Prostate gland (tissue), 2 donors: Measurements from ENCODE around the gene ERC2. TPM values are rescaled to one million over a fixed set of nuclear protein-coding genes. Genes with fewer than 3 reads are reported as not detected.

Source experiments
- DNase-seq: peaks from one replicate; pipeline ENCODE4 v3.0.0-alpha.2; 2019; ENCODE audit warnings: low spot score
- H3K27ac ChIP-seq, 2 donors: fragments of 200-600 bp; sonication (generic); 2 replicates each; pipeline ENCODE4 v1.5.1; 2017 to 2019
- H3K27me3 ChIP-seq: fragments of 200-600 bp; sonication (generic); replicated peaks from 2 replicates; pipeline ENCODE4 v1.5.1; 2019; ENCODE audit not compliant: insufficient read depth
- H3K36me3 ChIP-seq, 2 donors: fragments of 200-600 bp; sonication (generic); 1 replicate in 1 of 2; 2 replicates in 1 of 2; pipeline versions ENCODE4 v1.5.1 to v1.8.1; 2017 to 2019
- H3K4me1 ChIP-seq: fragments of 200-600 bp; sonication (generic); replicated peaks from 2 replicates; pipeline ENCODE4 v1.5.1; 2019
- H3K4me3 ChIP-seq, 2 donors: fragments of 200-600 bp; sonication (generic); 2 replicates each; pipeline ENCODE4 v1.5.1; 2017 to 2019
- H3K9me3 ChIP-seq: fragments of 200-600 bp; sonication (generic); 2 replicates; pipeline ENCODE4 v1.5.1; 2017
- POLR2A ChIP-seq: fragments of 450-650 bp; IDR thresholded peaks from one replicate; pipeline ENCODE4 v1.6.1; 2016; ENCODE audit warnings: antibody characterized with exemption, mild to moderate bottlenecking
- POLR2AphosphoS5 ChIP-seq: sonication (generic); formaldehyde crosslinking; IDR thresholded peaks from one replicate; pipeline ENCODE4 v1.6.1; 2017; ENCODE audit warnings: antibody characterized with exemption
- WGBS: methylation state at CpG from one replicate; pipeline ENCODE4 v1.1.5; 2018; 5-methylcytosine and 5-hydroxymethylcytosine counted together
- intact Hi-C: fragments of 100-400 bp; cut with DNase I; formaldehyde crosslinking; loops from one replicate; pipeline ENCODE4 v1.14.2; 2022
- total RNA-seq, 2 donors: library from RNA; depleted of rRNA; stranded (reverse); fragments of >200 nt; gene quantifications; one replicate each; pipeline ENCODE4 v1.1.0, GENCODE V29; 2016
- TF ChIP-seq, protein P1 (sequence below), 4 experiments: fragments of 200-600 bp in 2 of 4; fragments of 450-650 bp in 2 of 4; sonication (generic) in 2 of 4; IDR thresholded peaks; 1 replicate in 3 of 4; 2 replicates in 1 of 4; pipeline ENCODE4 v1.5.1; 2016 to 2019; ENCODE audit warnings: antibody characterized with exemption in 4 of 4, mild to moderate bottlenecking in 2 of 4, moderate library complexity in 2 of 4

Gene ERC2
- total RNA-seq, 2 donors from 2014 or later: 1.0 to 2.7 TPM

DNA sequence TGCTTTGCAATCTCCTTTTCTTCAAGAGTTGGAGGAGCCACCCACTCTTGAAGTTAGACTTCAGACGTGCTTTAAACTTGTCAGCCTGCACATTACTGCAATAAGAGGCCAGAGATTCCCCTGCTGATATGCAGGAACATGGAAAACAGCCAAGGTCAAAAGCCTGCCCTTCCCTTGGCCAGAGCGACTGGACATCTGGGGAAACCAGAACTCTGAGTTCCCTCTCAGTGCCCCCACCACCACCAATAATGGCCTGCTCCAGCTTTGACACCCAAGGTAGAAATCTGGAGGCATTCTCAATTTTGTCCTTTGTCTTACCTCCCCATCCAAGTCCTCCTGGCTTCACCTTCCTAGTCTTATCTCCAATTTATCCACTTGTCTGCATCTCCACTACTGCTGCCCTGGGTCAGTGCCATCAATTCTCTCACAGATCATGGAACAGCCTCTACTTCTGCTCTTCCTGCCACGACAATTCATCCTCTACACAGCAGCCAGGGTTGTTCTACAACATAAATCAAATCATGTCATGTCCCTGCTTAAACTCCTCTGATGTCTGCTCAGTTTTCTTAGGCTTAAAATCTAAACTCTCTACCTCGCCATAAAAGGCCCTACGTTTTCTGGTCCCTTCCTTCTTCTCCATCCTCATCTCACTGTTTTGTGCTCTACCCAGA, 789.6 kb downstream of the ERC2 start:
- WGBS: 57% methylated on average over 5 of the region's 5 CpGs
- TF ChIP-seq POLR2AphosphoS5 (no peak), POLR2A (no peak)
- TF ChIP-seq, protein P1, sequence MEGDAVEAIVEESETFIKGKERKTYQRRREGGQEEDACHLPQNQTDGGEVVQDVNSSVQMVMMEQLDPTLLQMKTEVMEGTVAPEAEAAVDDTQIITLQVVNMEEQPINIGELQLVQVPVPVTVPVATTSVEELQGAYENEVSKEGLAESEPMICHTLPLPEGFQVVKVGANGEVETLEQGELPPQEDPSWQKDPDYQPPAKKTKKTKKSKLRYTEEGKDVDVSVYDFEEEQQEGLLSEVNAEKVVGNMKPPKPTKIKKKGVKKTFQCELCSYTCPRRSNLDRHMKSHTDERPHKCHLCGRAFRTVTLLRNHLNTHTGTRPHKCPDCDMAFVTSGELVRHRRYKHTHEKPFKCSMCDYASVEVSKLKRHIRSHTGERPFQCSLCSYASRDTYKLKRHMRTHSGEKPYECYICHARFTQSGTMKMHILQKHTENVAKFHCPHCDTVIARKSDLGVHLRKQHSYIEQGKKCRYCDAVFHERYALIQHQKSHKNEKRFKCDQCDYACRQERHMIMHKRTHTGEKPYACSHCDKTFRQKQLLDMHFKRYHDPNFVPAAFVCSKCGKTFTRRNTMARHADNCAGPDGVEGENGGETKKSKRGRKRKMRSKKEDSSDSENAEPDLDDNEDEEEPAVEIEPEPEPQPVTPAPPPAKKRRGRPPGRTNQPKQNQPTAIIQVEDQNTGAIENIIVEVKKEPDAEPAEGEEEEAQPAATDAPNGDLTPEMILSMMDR (IDR thresholded peaks at IDR 0.05): no peak

DNA sequence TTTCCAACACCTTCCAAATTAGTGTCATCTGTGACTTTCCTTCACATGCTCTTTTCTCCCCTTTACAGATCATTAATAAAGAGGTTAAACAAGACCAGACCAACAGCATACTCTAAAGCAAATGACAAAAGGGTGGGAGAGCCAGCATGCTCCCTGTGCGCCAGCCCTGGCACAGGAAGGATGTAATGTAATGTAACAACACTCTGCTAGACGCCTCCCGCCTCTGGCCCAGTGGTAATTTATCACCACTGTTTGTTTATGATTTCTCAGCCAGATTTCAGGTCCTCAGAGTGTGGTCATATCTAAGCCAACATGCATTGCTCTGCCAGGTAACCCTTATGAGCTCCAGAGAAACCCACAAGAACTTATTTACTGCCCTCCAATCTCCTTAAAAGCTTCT, 791.6 kb downstream of the ERC2 start:
- Histone ChIP-seq H3K9me3 (no peaks in the 10 kb centered on the region), H3K36me3 (no peaks in the 10 kb centered on the region), H3K4me1 (no peaks in the 10 kb centered on the region), H3K27ac (no peak overlapping the region), H3K4me3 (no peak overlapping the region), H3K27me3 (no peaks in the 10 kb centered on the region)
- 59% methylated on average over 3 of the region's 3 CpGs for WGBS
- no peak for DNase-seq
- TF ChIP-seq, protein P1 (IDR thresholded peaks at IDR 0.05): no peak
- intact Hi-C loops: no loop called here

More for the DNA sequence above, 789.6 kb downstream of the ERC2 start:
- Histone ChIP-seq H3K9me3 (no peaks in the 10 kb centered on the region), H3K4me1 (no peaks in the 10 kb centered on the region), H3K36me3 (no peaks in the 10 kb centered on the region), H3K27ac (no peak overlapping the region), H3K4me3 (no peak overlapping the region), H3K27me3 (no peaks in the 10 kb centered on the region)
- DNase-seq: no peak
- intact Hi-C loops: no loop called here

DNA sequence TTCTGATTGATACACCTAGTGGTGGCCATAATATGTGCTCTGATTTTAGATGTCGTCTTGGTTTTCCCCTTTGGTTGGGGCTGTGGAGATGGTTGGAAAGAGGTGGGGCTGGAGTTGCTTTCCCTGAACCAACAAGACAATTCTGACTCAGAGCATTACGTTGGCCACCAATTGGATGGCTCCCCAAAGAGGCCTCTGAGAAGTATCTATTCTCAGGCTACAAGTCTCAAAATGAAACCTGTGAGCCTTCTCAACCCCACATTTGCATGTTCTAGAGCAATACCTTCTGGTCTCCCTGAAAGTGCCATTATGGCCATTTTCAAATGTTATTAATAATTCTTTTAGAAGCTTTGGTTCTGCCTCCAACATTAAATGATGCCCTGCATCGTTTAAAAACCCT, 792.8 kb downstream of the ERC2 start:
- no peak for DNase-seq
- Histone ChIP-seq H3K27me3 (no peaks in the 10 kb centered on the region), H3K4me3 (no peak overlapping the region), H3K27ac (no peak overlapping the region), H3K4me1 (no peaks in the 10 kb centered on the region), H3K36me3 (no peaks in the 10 kb centered on the region), H3K9me3 (no peaks in the 10 kb centered on the region)
- intact Hi-C loops: no loop called here
- WGBS: 88% methylated on average over 3 of the region's 3 CpGs
- TF ChIP-seq POLR2AphosphoS5 (no peak), POLR2A (no peak)
- TF ChIP-seq, protein P1 (IDR thresholded peaks at IDR 0.05): no peak

DNA sequence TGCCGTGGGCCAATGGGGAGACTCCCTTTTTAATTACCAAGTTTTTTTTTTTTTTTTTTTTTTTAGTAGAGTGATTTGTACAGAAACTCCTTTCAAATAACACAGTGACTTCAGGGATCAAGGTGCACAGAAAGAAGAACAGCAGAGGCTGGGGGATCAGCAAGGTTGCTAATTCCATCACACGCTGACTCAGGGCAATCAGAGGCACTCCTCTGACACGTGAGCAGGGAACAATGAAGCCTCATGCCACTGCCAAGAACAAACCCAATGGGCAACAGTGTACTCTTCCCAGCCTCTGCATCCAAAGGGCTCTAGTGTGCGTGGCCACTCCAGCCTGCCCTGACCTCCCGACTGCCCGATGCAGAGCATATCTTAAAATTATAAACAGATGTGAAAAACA, 794.5 kb downstream of the ERC2 start:
- no peak for DNase-seq
- Histone ChIP-seq H3K27me3 (no peaks in the 10 kb centered on the region), H3K4me1 (no peaks in the 10 kb centered on the region), H3K9me3 (no peaks in the 10 kb centered on the region), H3K27ac (no peak overlapping the region), H3K36me3 (no peaks in the 10 kb centered on the region), H3K4me3 (no peak overlapping the region)
- TF ChIP-seq, protein P1 (IDR thresholded peaks at IDR 0.05): no peak
- no peak for TF ChIP-seq POLR2AphosphoS5
- TF ChIP-seq POLR2A: no peak
- 68% methylated on average over 6 of the region's 6 CpGs for WGBS
- intact Hi-C loops: no loop called here

DNA sequence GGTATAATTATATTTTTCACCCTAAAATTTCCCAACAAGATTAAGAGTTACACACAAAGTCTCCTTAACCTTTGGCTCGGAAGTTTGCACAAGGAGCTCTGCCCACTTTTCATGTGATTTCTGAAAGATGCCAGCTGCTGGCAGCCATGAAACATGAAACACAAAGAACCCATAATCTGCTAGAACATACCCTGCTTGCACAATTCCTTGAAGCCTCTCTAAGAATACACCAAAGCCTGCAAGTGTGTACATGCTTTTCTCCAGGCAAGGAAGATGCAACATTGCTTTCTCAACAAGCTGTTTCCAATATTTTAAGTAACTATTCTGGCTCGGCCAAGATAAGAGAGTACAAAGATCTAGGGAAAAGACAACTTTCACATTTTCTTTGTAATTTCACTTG, 799.1 kb downstream of the ERC2 start:
- no peak for TF ChIP-seq POLR2A
- TF ChIP-seq POLR2AphosphoS5: peak; percentile 13
- no peak overlapping the region for H3K27ac ChIP-seq
- no peaks in the 10 kb centered on the region for H3K4me1 ChIP-seq
- H3K27me3 ChIP-seq: no peaks in the 10 kb centered on the region
- H3K9me3 ChIP-seq: no peaks in the 10 kb centered on the region
- no peak for DNase-seq
- intact Hi-C loops: no loop called here
- no peaks in the 10 kb centered on the region for H3K36me3 ChIP-seq
- H3K4me3 ChIP-seq: no peak overlapping the region
- WGBS: 40% methylated on average over 2 of the region's 2 CpGs
